HEK293 (cell line): ENCODE measurements around the gene ESRRA.
A peak's percentile ranks its signal among the peaks of the same experiment; 100 is the strongest.

Experiments
- CTCF ChIA-PET: fragments of 350-600 bp; formaldehyde crosslinking; extraction: SDS; loops from one replicate; lab custom pipeline; 2021; ENCODE audit warnings: antibody characterized with exemption; lab: Yijun Ruan, JAX
- POLR2A ChIA-PET: fragments of 300-600 bp; formaldehyde crosslinking; extraction: SDS; loops from one replicate; lab custom pipeline; 2020; ENCODE audit warnings: antibody characterized with exemption, inconsistent platforms; lab: Yijun Ruan, JAX
- H3K27ac ChIP-seq: fragments of 200-500 bp; sonication (Bioruptor generic); 2 replicates; pipeline ENCODE4 v1.5.1; 2014; ENCODE audit warnings: low read depth, low read length, control low read depth, inconsistent platforms; ENCODE audit errors: extremely low read depth
- H3K36me3 ChIP-seq, 2 experiments: fragments of 200-500 bp in 1 of 2; sonication (Bioruptor generic) in 1 of 2; 1 replicate in 1 of 2; 2 replicates in 1 of 2; pipeline ENCODE4 v1.5.1; 2014 to 2017; ENCODE audit warnings: inconsistent platforms in 2 of 2, low read length in 2 of 2; ENCODE audit not compliant: control insufficient read depth in 2 of 2, insufficient read depth in 1 of 2
- H3K4me1 ChIP-seq: fragments of 200-500 bp; sonication (Bioruptor generic); 2 replicates; pipeline ENCODE4 v1.5.1; 2014; ENCODE audit warnings: mild to moderate bottlenecking, low read length, inconsistent platforms; ENCODE audit not compliant: control insufficient read depth, insufficient read depth
- H3K4me3 ChIP-seq: 2 replicates; pipeline ENCODE4 v1.5.1; 2011; ENCODE audit warnings: low read depth, mild to moderate bottlenecking, control low read depth, low read length, moderate library complexity
- H3K9me3 ChIP-seq: fragments of 200-500 bp; sonication (Bioruptor generic); 2 replicates; pipeline ENCODE4 v1.5.1; 2014; ENCODE audit warnings: low read depth, low read length, inconsistent platforms; ENCODE audit not compliant: control insufficient read depth, insufficient read depth
- GLIS1 ChIP-seq: fragments of 450-650 bp; formaldehyde crosslinking; IDR thresholded peaks from 2 replicates; pipeline ENCODE4 v1.5.1; 2016; ENCODE audit warnings: missing biosample characterization, missing genetic modification characterization
- KLF1 ChIP-seq: fragments of 450-650 bp; formaldehyde crosslinking; IDR thresholded peaks from 2 replicates; pipeline ENCODE4 v1.5.1; 2016; ENCODE audit warnings: missing biosample characterization, missing genetic modification characterization
- MEIS1 ChIP-seq: sonication (generic); formaldehyde crosslinking; IDR thresholded peaks from 2 replicates; pipeline ENCODE4 v1.8.1; 2022; ENCODE audit warnings: missing genetic modification reagents, mild to moderate bottlenecking, borderline replicate concordance
- REST ChIP-seq: fragments of 450-650 bp; formaldehyde crosslinking; IDR thresholded peaks from 2 replicates; pipeline ENCODE4 v1.5.1; 2016; ENCODE audit warnings: missing biosample characterization, missing genetic modification characterization
- ZFP3 ChIP-seq: fragments of 450-650 bp; formaldehyde crosslinking; IDR thresholded peaks from 2 replicates; pipeline ENCODE4 v1.5.1; 2016; ENCODE audit warnings: low read depth, missing biosample characterization, missing genetic modification characterization
- ZFP37 ChIP-seq: fragments of 450-650 bp; formaldehyde crosslinking; IDR thresholded peaks from 2 replicates; pipeline ENCODE4 v1.5.1; 2016; ENCODE audit warnings: missing biosample characterization, missing genetic modification characterization
- ZFP69B ChIP-seq: fragments of 450-650 bp; formaldehyde crosslinking; IDR thresholded peaks from 2 replicates; pipeline ENCODE4 v1.5.1; 2016; ENCODE audit warnings: missing biosample characterization, missing genetic modification characterization
- ZNF132 ChIP-seq: fragments of 450-650 bp; formaldehyde crosslinking; IDR thresholded peaks from 2 replicates; pipeline ENCODE4 v1.5.1; 2017; ENCODE audit warnings: missing biosample characterization, missing genetic modification characterization, borderline replicate concordance
- ZNF133 ChIP-seq: fragments of 450-650 bp; formaldehyde crosslinking; IDR thresholded peaks from 2 replicates; pipeline ENCODE4 v1.5.1; 2016; ENCODE audit warnings: missing biosample characterization, missing genetic modification characterization
- ZNF140 ChIP-seq: fragments of 450-650 bp; formaldehyde crosslinking; IDR thresholded peaks from 2 replicates; pipeline ENCODE4 v1.5.1; 2016; ENCODE audit warnings: missing biosample characterization, missing genetic modification characterization
- ZNF157 ChIP-seq: fragments of 450-650 bp; formaldehyde crosslinking; IDR thresholded peaks from 2 replicates; pipeline ENCODE4 v1.5.1; 2016; ENCODE audit warnings: missing biosample characterization, missing genetic modification characterization
- ZNF311 ChIP-seq: fragments of 450-650 bp; formaldehyde crosslinking; IDR thresholded peaks from 2 replicates; pipeline ENCODE4 v1.5.1; 2017; ENCODE audit warnings: missing biosample characterization, missing genetic modification characterization, borderline replicate concordance
- ZNF473 ChIP-seq: fragments of 450-650 bp; formaldehyde crosslinking; IDR thresholded peaks from 2 replicates; pipeline ENCODE4 v1.5.1; 2017; ENCODE audit warnings: missing biosample characterization, missing genetic modification characterization
- ZNF707 ChIP-seq: fragments of 450-650 bp; formaldehyde crosslinking; IDR thresholded peaks from 2 replicates; pipeline ENCODE4 v1.5.1; 2016; ENCODE audit warnings: missing biosample characterization, missing genetic modification characterization
- ZNF830 ChIP-seq: fragments of 450-650 bp; IDR thresholded peaks from 2 replicates; pipeline ENCODE4 v1.5.0; 2018; ENCODE audit warnings: missing biosample characterization, missing genetic modification characterization, low read depth, mild to moderate bottlenecking, moderate library complexity
- TF ChIP-seq, protein P1 (sequence below): fragments of 450-650 bp; formaldehyde crosslinking; IDR thresholded peaks from 2 replicates; pipeline ENCODE4 v1.5.1; 2016; ENCODE audit warnings: missing biosample characterization, missing genetic modification characterization
- TF ChIP-seq, protein P2 (sequence below): fragments of 450-650 bp; formaldehyde crosslinking; IDR thresholded peaks from 2 replicates; pipeline ENCODE4 v1.5.1; 2016; ENCODE audit warnings: missing biosample characterization, missing genetic modification characterization
- TF ChIP-seq, protein P3 (sequence below): fragments of 450-650 bp; formaldehyde crosslinking; IDR thresholded peaks from 2 replicates; pipeline ENCODE4 v1.5.1; 2016; ENCODE audit warnings: missing biosample characterization, missing genetic modification characterization, borderline replicate concordance

The ESRRA gene

GRCh38 chr11:64359712-64360445 lies 54.6 kb downstream of the ESRRA start (continued):
- TF ChIP-seq, protein P1, sequence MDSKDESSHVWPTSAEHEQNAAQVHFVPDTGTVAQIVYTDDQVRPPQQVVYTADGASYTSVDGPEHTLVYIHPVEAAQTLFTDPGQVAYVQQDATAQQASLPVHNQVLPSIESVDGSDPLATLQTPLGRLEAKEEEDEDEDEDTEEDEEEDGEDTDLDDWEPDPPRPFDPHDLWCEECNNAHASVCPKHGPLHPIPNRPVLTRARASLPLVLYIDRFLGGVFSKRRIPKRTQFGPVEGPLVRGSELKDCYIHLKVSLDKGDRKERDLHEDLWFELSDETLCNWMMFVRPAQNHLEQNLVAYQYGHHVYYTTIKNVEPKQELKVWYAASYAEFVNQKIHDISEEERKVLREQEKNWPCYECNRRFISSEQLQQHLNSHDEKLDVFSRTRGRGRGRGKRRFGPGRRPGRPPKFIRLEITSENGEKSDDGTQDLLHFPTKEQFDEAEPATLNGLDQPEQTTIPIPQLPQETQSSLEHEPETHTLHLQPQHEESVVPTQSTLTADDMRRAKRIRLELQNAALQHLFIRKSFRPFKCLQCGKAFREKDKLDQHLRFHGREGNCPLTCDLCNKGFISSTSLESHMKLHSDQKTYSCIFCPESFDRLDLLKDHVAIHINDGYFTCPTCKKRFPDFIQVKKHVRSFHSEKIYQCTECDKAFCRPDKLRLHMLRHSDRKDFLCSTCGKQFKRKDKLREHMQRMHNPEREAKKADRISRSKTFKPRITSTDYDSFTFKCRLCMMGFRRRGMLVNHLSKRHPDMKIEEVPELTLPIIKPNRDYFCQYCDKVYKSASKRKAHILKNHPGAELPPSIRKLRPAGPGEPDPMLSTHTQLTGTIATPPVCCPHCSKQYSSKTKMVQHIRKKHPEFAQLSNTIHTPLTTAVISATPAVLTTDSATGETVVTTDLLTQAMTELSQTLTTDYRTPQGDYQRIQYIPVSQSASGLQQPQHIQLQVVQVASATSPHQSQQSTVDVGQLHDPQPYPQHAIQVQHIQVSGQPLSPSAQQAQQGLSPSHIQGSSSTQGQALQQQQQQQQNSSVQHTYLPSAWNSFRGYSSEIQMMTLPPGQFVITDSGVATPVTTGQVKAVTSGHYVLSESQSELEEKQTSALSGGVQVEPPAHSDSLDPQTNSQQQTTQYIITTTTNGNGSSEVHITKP = no peak
- no peak for TF ChIP-seq REST (tag by site-specific recombination)
- TF ChIP-seq MEIS1 (CRISPR knock-in tag) = no peak
- no peak for TF ChIP-seq ZNF157
- no peak for TF ChIP-seq ZNF707 (tag by site-specific recombination)
- no peak for TF ChIP-seq KLF1 (tag by site-specific recombination)
- no peak for TF ChIP-seq ZNF140 (tag by site-specific recombination)
- no peak for TF ChIP-seq ZNF473 (tag by site-specific recombination)

DNA sequence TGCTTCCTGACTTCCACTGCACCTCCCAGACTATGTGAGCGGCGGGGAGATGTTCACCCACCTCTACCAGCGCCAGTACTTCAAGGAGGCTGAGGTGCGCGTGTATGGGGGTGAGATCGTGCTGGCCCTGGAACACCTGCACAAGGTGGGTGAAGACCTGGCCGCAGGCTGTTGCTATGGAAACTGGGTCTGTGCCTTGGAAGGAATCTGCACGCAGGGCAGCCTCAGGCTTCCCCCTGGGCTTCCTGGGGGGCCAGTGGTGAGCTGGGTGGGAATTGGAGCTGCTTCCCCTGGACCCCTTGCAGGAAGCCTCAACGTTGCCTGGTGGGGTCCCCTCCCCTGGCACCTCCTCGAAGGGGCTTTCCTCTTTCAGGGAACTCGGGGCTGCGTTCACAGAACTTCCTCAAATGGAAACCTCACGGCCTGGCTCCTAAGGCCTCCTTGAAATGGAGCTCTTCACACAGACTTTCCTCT lies 55.2 kb downstream of the ESRRA start:
- H3K9me3 ChIP-seq = no peaks in the 10 kb centered on the region
- TF ChIP-seq ZNF133 (tag by site-specific recombination) (no peak), ZFP3 (tag by site-specific recombination) (no peak), GLIS1 (tag by site-specific recombination) (peak; percentile 57)
- CTCF ChIA-PET = interaction anchor here (0.7 to 1.6 kb wide), 3 partner anchors 17 to 57 kb away, joined by 3 to 4 read pairs (median 4); partner anchors contain the start of genes PRDX5 and TRMT112
- H3K27ac ChIP-seq = no peak overlapping the region
- H3K4me3 ChIP-seq = no peak overlapping the region
- POLR2A ChIA-PET = interaction anchor here (1.2 kb wide), 1 partner anchor 43 kb away, joined by 7 read pairs; the partner anchor contains the start of gene PRDX5
- H3K4me1 ChIP-seq = no peaks in the 10 kb centered on the region; the same call in 1 of the 2 replicates
- peaks cover 0 to 46% of the 10 kb centered on the region in 2 experiments; a peak in 2 of 3 replicates for H3K36me3 ChIP-seq

DNA sequence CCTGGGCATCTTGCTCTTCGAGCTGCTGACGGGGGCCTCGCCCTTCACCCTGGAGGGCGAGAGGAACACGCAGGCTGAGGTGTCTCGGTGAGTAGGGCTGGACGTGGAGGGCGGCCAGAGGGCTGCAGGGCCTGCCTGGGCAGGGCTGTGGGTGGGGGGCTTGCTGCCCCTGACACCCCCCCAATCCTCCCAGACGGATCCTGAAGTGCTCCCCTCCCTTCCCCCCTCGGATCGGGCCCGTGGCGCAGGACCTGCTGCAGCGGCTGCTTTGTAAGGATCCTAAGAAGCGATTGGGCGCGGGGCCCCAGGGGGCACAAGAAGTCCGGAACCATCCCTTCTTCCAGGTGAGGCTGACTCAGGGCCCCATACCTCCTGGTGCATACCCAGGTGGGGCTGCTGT lies 56.3 kb downstream of the ESRRA start:
- H3K9me3 ChIP-seq = no peaks in the 10 kb centered on the region
- H3K4me3 ChIP-seq = no peak overlapping the region
- H3K36me3 ChIP-seq = peaks cover 0 to 52% of the 10 kb centered on the region in 2 experiments; a peak in 2 of 3 replicates
- no peaks in the 10 kb centered on the region; the same call in 1 of the 2 replicates for H3K4me1 ChIP-seq
- no peak overlapping the region for H3K27ac ChIP-seq
- ChIA-PET CTCF (interaction anchor here (1.1 to 1.6 kb wide), 2 partner anchors 44 to 58 kb away, joined by 3 to 4 read pairs; partner anchors contain the start of genes PRDX5 and TRMT112), POLR2A (interaction anchor here (1.2 kb wide), 1 partner anchor 44 kb away, joined by 7 read pairs; the partner anchor contains the start of gene PRDX5)
- TF ChIP-seq, protein P2, sequence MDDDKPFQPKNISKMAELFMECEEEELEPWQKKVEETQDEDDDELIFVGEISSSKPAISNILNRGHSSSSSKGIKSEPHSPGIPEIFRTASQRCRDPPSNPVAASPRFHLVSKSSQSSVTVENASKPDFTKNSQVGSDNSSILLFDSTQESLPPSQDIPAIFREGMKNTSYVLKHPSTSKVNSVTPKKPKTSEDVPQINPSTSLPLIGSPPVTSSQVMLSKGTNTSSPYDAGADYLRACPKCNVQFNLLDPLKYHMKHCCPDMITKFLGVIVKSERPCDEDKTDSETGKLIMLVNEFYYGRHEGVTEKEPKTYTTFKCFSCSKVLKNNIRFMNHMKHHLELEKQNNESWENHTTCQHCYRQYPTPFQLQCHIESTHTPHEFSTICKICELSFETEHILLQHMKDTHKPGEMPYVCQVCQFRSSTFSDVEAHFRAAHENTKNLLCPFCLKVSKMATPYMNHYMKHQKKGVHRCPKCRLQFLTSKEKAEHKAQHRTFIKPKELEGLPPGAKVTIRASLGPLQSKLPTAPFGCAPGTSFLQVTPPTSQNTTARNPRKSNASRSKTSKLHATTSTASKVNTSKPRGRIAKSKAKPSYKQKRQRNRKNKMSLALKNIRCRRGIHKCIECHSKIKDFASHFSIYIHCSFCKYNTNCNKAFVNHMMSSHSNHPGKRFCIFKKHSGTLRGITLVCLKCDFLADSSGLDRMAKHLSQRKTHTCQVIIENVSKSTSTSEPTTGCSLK (tag by site-specific recombination) = no peak
- no peak for TF ChIP-seq ZNF311 (tag by site-specific recombination)
- TF ChIP-seq ZFP69B (tag by site-specific recombination) = no peak
- no peak for TF ChIP-seq ZFP37 (tag by site-specific recombination)
- TF ChIP-seq, protein P3, sequence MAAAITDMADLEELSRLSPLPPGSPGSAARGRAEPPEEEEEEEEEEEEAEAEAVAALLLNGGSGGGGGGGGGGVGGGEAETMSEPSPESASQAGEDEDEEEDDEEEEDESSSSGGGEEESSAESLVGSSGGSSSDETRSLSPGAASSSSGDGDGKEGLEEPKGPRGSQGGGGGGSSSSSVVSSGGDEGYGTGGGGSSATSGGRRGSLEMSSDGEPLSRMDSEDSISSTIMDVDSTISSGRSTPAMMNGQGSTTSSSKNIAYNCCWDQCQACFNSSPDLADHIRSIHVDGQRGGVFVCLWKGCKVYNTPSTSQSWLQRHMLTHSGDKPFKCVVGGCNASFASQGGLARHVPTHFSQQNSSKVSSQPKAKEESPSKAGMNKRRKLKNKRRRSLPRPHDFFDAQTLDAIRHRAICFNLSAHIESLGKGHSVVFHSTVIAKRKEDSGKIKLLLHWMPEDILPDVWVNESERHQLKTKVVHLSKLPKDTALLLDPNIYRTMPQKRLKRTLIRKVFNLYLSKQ = no peak
- TF ChIP-seq ZNF830 (tag by site-specific recombination) = no peak
- no peak for TF ChIP-seq ZNF132
